BE2C (cell line): ENCODE results near the gene LY6G6D.

Experiments used
- DNase-seq: peaks from one replicate; pipeline ENCODE4 v3.0.0-alpha.2; 2020
- H3K27me3 ChIP-seq: fragments of 250-450 bp; sonication (Bioruptor Pico); 2 replicates; pipeline ENCODE4 v1.5.1; 2020; ENCODE audit warnings: mild to moderate bottlenecking
- H3K36me3 ChIP-seq: fragments of 250-450 bp; sonication (Bioruptor Pico); 2 replicates; pipeline ENCODE4 v1.5.1; 2020; ENCODE audit warnings: mild to moderate bottlenecking
- H3K4me1 ChIP-seq: fragments of 250-450 bp; sonication (Bioruptor Pico); 2 replicates; pipeline ENCODE4 v1.5.1; 2020
- H3K4me3 ChIP-seq: 2 replicates; pipeline ENCODE4 v1.5.1; 2011; ENCODE audit warnings: low read depth, low read length
- H3K9me3 ChIP-seq: fragments of 250-450 bp; sonication (Bioruptor Pico); 2 replicates; pipeline ENCODE4 v1.5.1; 2020
- TF ChIP-seq, protein P1 (sequence below): IDR thresholded peaks from 2 replicates; pipeline ENCODE4 v1.5.1; 2012; ENCODE audit warnings: mild to moderate bottlenecking, low read depth, low read length

Gene LY6G6D

GRCh38 chr6:31701666-31702404 lies 13.3 kb upstream of the LY6G6D start:
- H3K36me3 ChIP-seq: no peaks in the 10 kb centered on the region; the same call in 1 of the 2 replicates
- H3K27me3 ChIP-seq: no peaks in the 10 kb centered on the region
- no peaks in the 10 kb centered on the region for H3K9me3 ChIP-seq
- DNase-seq: peak; percentile 51
- TF ChIP-seq, protein P1, sequence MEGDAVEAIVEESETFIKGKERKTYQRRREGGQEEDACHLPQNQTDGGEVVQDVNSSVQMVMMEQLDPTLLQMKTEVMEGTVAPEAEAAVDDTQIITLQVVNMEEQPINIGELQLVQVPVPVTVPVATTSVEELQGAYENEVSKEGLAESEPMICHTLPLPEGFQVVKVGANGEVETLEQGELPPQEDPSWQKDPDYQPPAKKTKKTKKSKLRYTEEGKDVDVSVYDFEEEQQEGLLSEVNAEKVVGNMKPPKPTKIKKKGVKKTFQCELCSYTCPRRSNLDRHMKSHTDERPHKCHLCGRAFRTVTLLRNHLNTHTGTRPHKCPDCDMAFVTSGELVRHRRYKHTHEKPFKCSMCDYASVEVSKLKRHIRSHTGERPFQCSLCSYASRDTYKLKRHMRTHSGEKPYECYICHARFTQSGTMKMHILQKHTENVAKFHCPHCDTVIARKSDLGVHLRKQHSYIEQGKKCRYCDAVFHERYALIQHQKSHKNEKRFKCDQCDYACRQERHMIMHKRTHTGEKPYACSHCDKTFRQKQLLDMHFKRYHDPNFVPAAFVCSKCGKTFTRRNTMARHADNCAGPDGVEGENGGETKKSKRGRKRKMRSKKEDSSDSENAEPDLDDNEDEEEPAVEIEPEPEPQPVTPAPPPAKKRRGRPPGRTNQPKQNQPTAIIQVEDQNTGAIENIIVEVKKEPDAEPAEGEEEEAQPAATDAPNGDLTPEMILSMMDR: no peak
- H3K4me1 ChIP-seq: no peaks in the 10 kb centered on the region
- H3K4me3 ChIP-seq: peak overlapping the region; percentile 97

- DNase-seq: no peak
- no peaks in the 10 kb centered on the region for H3K9me3 ChIP-seq
- no peaks in the 10 kb centered on the region for H3K4me1 ChIP-seq
- no peaks in the 10 kb centered on the region for H3K27me3 ChIP-seq
- no peaks in the 10 kb centered on the region; the same call in 1 of the 2 replicates for H3K36me3 ChIP-seq
- TF ChIP-seq, protein P1: no peak
- peak overlapping the region; percentile 97 for H3K4me3 ChIP-seq
Measured at GRCh38 chr6:31702405-31702818, 12.7 kb upstream of the LY6G6D start.

DNA sequence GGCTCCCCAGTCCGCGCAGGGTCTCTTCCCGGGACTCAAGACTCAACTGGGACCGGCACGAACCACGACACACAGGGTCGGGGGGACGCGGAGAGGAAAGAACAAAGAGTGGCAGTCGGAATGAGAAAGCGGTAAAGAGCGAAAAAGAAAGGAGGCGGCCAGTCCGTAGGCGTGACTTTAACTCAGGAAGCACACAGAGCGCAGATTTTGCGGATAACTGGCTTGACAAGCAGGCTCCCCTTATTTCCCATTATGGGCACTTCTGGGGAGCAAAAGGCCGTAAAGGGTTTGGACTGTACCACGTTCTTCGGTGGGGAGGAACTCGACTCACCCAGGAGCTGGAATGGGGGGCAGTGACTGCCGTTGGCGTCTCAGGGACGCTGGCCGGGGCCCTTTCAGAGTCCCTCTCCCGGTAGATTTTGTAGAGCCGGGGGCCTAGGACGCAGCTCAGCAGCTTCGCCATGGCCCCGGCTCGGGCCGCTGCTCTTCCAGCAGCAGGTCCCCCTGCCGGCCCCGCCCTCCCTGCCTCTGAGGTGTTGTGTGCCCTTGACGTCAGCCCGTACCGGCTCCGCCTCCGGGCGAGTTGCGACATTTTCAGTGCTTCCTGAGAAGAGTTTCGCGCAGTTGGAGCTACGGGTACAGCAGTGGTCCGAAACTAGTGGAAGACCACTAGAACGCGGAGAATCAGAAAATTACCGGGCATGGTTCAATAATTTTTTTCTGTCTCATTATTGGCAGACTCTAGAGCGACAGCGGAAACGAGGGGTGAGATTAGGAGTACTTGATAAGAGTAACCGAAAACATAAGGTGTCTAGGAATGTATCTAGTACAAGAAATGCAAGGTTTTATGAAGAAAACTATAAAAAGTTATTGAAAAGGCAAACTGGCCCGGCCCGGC lies 12.1 kb upstream of the LY6G6D start, which contains the start of gene ABHD16A:
TSS of gene ABHD16A (minus strand) at position 506 of the 898 bp plus-strand sequence. CDS start at position 463, 43 bp downstream.
- TF ChIP-seq, protein P1: no peak

GRCh38 chr6:31705931-31706330 lies 9.2 kb upstream of the LY6G6D start:
- TF ChIP-seq, protein P1: no peak
- no peaks in the 10 kb centered on the region for H3K36me3 ChIP-seq
- DNase-seq: no peak
- H3K4me3 ChIP-seq: no peak overlapping the region
- no peaks in the 10 kb centered on the region for H3K9me3 ChIP-seq
- no peaks in the 10 kb centered on the region for H3K4me1 ChIP-seq
- no peaks in the 10 kb centered on the region for H3K27me3 ChIP-seq

More for the DNA sequence above, 12.1 kb upstream of the LY6G6D start, which contains the start of gene ABHD16A:
- Histone ChIP-seq H3K36me3 (no peaks in the 10 kb centered on the region; the same call in 1 of the 2 replicates), H3K27me3 (no peaks in the 10 kb centered on the region), H3K9me3 (no peaks in the 10 kb centered on the region), H3K4me1 (no peaks in the 10 kb centered on the region), H3K4me3 (peak within 1 kb of the TSS; percentile 97)
- peak; percentile 99 for DNase-seq

GRCh38 chr6:31706599-31706998 lies 8.5 kb upstream of the LY6G6D start, which contains the start of gene LY6G6F:
LY6G6F (plus strand) TSS chr6:31706866; CDS start chr6:31706907, 41 bp downstream.
- TF ChIP-seq, protein P1: no peak

More at GRCh38 chr6:31706599-31706998, 8.5 kb upstream of the LY6G6D start, which contains the start of gene LY6G6F:
- Histone ChIP-seq H3K36me3 (no peaks in the 10 kb centered on the region), H3K4me3 (no peak within 1 kb of the TSS), H3K4me1 (no peaks in the 10 kb centered on the region), H3K27me3 (no peaks in the 10 kb centered on the region), H3K9me3 (no peaks in the 10 kb centered on the region)
- DNase-seq: peak; percentile 62
